ENCODE data around the gene SERPINB11.
"Not testable (repeated sequence)": the region's sequence is repeated elsewhere in the genome, so short reads cannot be mapped to it uniquely, and the experiment has no call there.

SERPINB11 gene

GRCh38 chr18:63702660-63703059, at the start of gene SERPINB11:
Gene SERPINB11, plus strand, starts transcription at chr18:63702960. Its CDS starts 7,234 bp downstream, at chr18:63710194.
- intact Hi-C loops (cut with DNase I): no loop called here
- DNase-seq: no peak

- DNase-seq; intact Hi-C loops (cut with DNase I): not testable (repeated sequence)
Observed at GRCh38 chr18:63658920-63659319, 43.8 kb upstream of the SERPINB11 start.

- DNase-seq; intact Hi-C loops (cut with DNase I): not testable (repeated sequence)
Observed at GRCh38 chr18:63661750-63662149, 41.0 kb upstream of the SERPINB11 start, which contains the start of gene SERPINB3. Gene SERPINB3, minus strand, starts transcription at chr18:63661893. Its CDS starts 677 bp downstream, at chr18:63661216.

GRCh38 chr18:63664571-63664970, 38.2 kb upstream of the SERPINB11 start:
- DNase-seq: no peak
- intact Hi-C loops (cut with DNase I): no loop called here

GRCh38 chr18:63676526-63677323, 26.0 kb upstream of the SERPINB11 start:
- no peak for DNase-seq
- intact Hi-C loops (cut with DNase I): no loop called here

- peak in 5 of 42 donors; percentile 12 to 43 (median 16) for DNase-seq
- intact Hi-C loops (cut with DNase I): no loop called here
Observed at GRCh38 chr18:63677500-63678225, 25.1 kb upstream of the SERPINB11 start.

- no peak for DNase-seq
- intact Hi-C loops (cut with DNase I): no loop called here
Observed at GRCh38 chr18:63679820-63680606, 22.7 kb upstream of the SERPINB11 start.

- no peak for DNase-seq
- intact Hi-C loops (cut with DNase I): no loop called here
Observed at GRCh38 chr18:63681449-63682340, 21.1 kb upstream of the SERPINB11 start.

GRCh38 chr18:63683152-63683551, 19.6 kb upstream of the SERPINB11 start:
- intact Hi-C loops (cut with DNase I): no loop called here
- no peak for DNase-seq

GRCh38 chr18:63683890-63684289, 18.9 kb upstream of the SERPINB11 start:
- DNase-seq: no peak
- intact Hi-C loops (cut with DNase I): no loop called here

GRCh38 chr18:63684718-63685117, 18.0 kb upstream of the SERPINB11 start:
- DNase-seq: no peak
- intact Hi-C loops (cut with DNase I): no loop called here

GRCh38 chr18:63686871-63687270, 15.9 kb upstream of the SERPINB11 start:
- no peak for DNase-seq
- intact Hi-C loops (cut with DNase I): no loop called here

GRCh38 chr18:63689064-63689463, 13.7 kb upstream of the SERPINB11 start:
- intact Hi-C loops (cut with DNase I): no loop called here
- DNase-seq: no peak

GRCh38 chr18:63697097-63697660, 5.6 kb upstream of the SERPINB11 start:
- intact Hi-C loops (cut with DNase I): no loop called here
- DNase-seq: no peak

GRCh38 chr18:63700501-63700900, 2.3 kb upstream of the SERPINB11 start:
- no peak for DNase-seq

GRCh38 chr18:63701952-63702351, 808 bp upstream of the SERPINB11 start:
- no peak for DNase-seq
- intact Hi-C loops (cut with DNase I): no loop called here

More at GRCh38 chr18:63700501-63700900, 2.3 kb upstream of the SERPINB11 start:
- intact Hi-C loops (cut with DNase I): no loop called here

- intact Hi-C loops (cut with DNase I): no loop called here
- no peak for DNase-seq
Observed at GRCh38 chr18:63705401-63705800, 2.6 kb downstream of the SERPINB11 start.

- DNase-seq: no peak
- intact Hi-C loops (cut with DNase I): no loop called here
Observed at GRCh38 chr18:63707816-63708215, 5.1 kb downstream of the SERPINB11 start.

All from head of caudate nucleus (tissue), 42 donors.